Mesodermal cell (in vitro differentiated cells): ENCODE results near the gene PTK7.
"Not testable (repeated sequence)": the region's sequence is repeated elsewhere in the genome, so short reads cannot be mapped to it uniquely, and the experiment has no call there.

Source experiments
- H3K27ac ChIP-seq: 2 replicates; pipeline ENCODE4 v1.7.0; 2013; ENCODE audit warnings: mild to moderate bottlenecking, low read depth, low read length, moderate library complexity; ENCODE audit not compliant: severe bottlenecking
- H3K36me3 ChIP-seq: 2 replicates; pipeline ENCODE4 v1.7.1; 2013; ENCODE audit warnings: mild to moderate bottlenecking, low read length, moderate library complexity; ENCODE audit not compliant: control insufficient read depth, insufficient read depth
- H3K4me1 ChIP-seq: one replicate; pipeline ENCODE4 v1.7.1; 2013; ENCODE audit warnings: mild to moderate bottlenecking, low read length; ENCODE audit not compliant: insufficient read depth, control insufficient read depth, poor library complexity, severe bottlenecking
- H3K4me3 ChIP-seq: 2 replicates; pipeline ENCODE4 v1.7.0; 2013; ENCODE audit warnings: low read length, control low read depth, mild to moderate bottlenecking; ENCODE audit not compliant: insufficient read depth, poor library complexity, severe bottlenecking; ENCODE audit errors: extremely low read depth
- H3K9me3 ChIP-seq: 2 replicates; pipeline ENCODE4 v1.7.1; 2013; ENCODE audit warnings: mild to moderate bottlenecking, low read length, moderate library complexity; ENCODE audit not compliant: control insufficient read depth
- WGBS, 2 experiments: methylation state at CpG; one replicate each; pipeline ENCODE4 v1.1.5; 2013; ENCODE audit warnings: missing lambda C conversion rate in 2 of 2; ENCODE audit not compliant: insufficient coverage in 2 of 2; 5-methylcytosine and 5-hydroxymethylcytosine counted together

PTK7 gene

GRCh38 chr6:43038727-43039126, 37.4 kb upstream of the PTK7 start:
- Histone ChIP-seq H3K27ac (no peak overlapping the region), H3K9me3 (no peaks in the 10 kb centered on the region), H3K36me3 (peaks cover 88% of the 10 kb centered on the region), H3K4me3 (no peak overlapping the region), H3K4me1 (no peaks in the 10 kb centered on the region)
- WGBS, 2 experiments = 95 to 97% methylated on average over 9 of the region's 9 CpGs

- Histone ChIP-seq H3K4me3 (no peak overlapping the region), H3K4me1 (no peaks in the 10 kb centered on the region), H3K9me3 (no peaks in the 10 kb centered on the region), H3K36me3 (peaks cover 88% of the 10 kb centered on the region), H3K27ac (no peak overlapping the region)
- 91 to 95% methylated on average over 13 to 18 of the region's 18 CpGs for WGBS, 2 experiments
Measured at GRCh38 chr6:43040542-43041257, 35.4 kb upstream of the PTK7 start.

- H3K27ac ChIP-seq, H3K9me3 ChIP-seq, H3K4me1 ChIP-seq, H3K4me3 ChIP-seq: not testable (repeated sequence)
- H3K36me3 ChIP-seq = peaks cover 91% of the 10 kb centered on the region
- 94 to 97% methylated on average over 5 of the region's 8 CpGs for WGBS, 2 experiments
Measured at GRCh38 chr6:43041475-43041874, 34.6 kb upstream of the PTK7 start.

- H3K36me3 ChIP-seq = peaks cover 91% of the 10 kb centered on the region
- no peak overlapping the region for H3K4me3 ChIP-seq
- H3K27ac ChIP-seq = no peak overlapping the region
- H3K4me1 ChIP-seq = no peaks in the 10 kb centered on the region
- WGBS, 2 experiments = 96 to 98% methylated on average over 4 to 8 of the region's 9 CpGs
- no peaks in the 10 kb centered on the region for H3K9me3 ChIP-seq
Measured at GRCh38 chr6:43043310-43043709, 32.8 kb upstream of the PTK7 start.

GRCh38 chr6:43045371-43045930, 30.7 kb upstream of the PTK7 start:
- Histone ChIP-seq H3K27ac (no peak overlapping the region), H3K4me1 (no peaks in the 10 kb centered on the region), H3K9me3 (no peaks in the 10 kb centered on the region), H3K4me3 (no peak overlapping the region), H3K36me3 (peaks cover 90% of the 10 kb centered on the region)
- whole genome bisulfite sequencing, 2 experiments = 96% methylated on average over 10 to 11 of the region's 11 CpGs

- Histone ChIP-seq H3K27ac (no peak overlapping the region), H3K36me3 (peaks cover 90% of the 10 kb centered on the region), H3K4me1 (peaks cover 20% of the 10 kb centered on the region), H3K9me3 (no peaks in the 10 kb centered on the region), H3K4me3 (no peak overlapping the region)
- WGBS, 2 experiments = 100% methylated on average over 6 to 7 of the region's 7 CpGs
Measured at GRCh38 chr6:43047998-43048397, 28.1 kb upstream of the PTK7 start.

GRCh38 chr6:43050981-43051380, 25.1 kb upstream of the PTK7 start:
- Histone ChIP-seq H3K9me3 (no peaks in the 10 kb centered on the region), H3K36me3 (peaks cover 81% of the 10 kb centered on the region), H3K27ac (no peak overlapping the region), H3K4me1 (peaks cover 21% of the 10 kb centered on the region), H3K4me3 (no peak overlapping the region)
- 94 to 97% methylated on average over 16 to 17 of the region's 17 CpGs for WGBS, 2 experiments

GRCh38 chr6:43052225-43052841, 23.8 kb upstream of the PTK7 start:
- WGBS, 2 experiments = 97% methylated on average over 19 of the region's 19 CpGs
- peak overlapping the region; percentile 92 for H3K27ac ChIP-seq
- no peaks in the 10 kb centered on the region for H3K9me3 ChIP-seq
- peaks cover 75% of the 10 kb centered on the region for H3K36me3 ChIP-seq
- H3K4me3 ChIP-seq = peak overlapping the region; percentile 89
- H3K4me1 ChIP-seq = peaks cover 21% of the 10 kb centered on the region

GRCh38 chr6:43052842-43053544, 23.1 kb upstream of the PTK7 start:
- H3K4me3 ChIP-seq = peak overlapping the region; percentile 89
- H3K36me3 ChIP-seq = peaks cover 75% of the 10 kb centered on the region
- H3K9me3 ChIP-seq = no peaks in the 10 kb centered on the region
- H3K27ac ChIP-seq = peak overlapping the region; percentile 92
- 20 to 22% methylated on average over 20 to 22 of the region's 22 CpGs for WGBS, 2 experiments
- H3K4me1 ChIP-seq = peaks cover 24% of the 10 kb centered on the region

GRCh38 chr6:43053545-43054205, 22.4 kb upstream of the PTK7 start, which contains the start of gene CUL7:
Gene CUL7 (minus strand): TSS chr6:43053851. CDS start chr6:43052788, 1,063 bp downstream.
- H3K9me3 ChIP-seq = no peaks in the 10 kb centered on the region
- peak within 1 kb of the TSS; percentile 92 for H3K27ac ChIP-seq
- H3K36me3 ChIP-seq = peaks cover 72% of the 10 kb centered on the region
- peak within 1 kb of the TSS; percentile 89 for H3K4me3 ChIP-seq
- peaks cover 30% of the 10 kb centered on the region for H3K4me1 ChIP-seq
- 0% methylated on average over 26 to 39 of the region's 45 CpGs for WGBS, 2 experiments
